C4-2B (cell line): ENCODE data around the gene MAGI2.

Experiments
- H3K27ac ChIP-seq: fragments of 450-650 bp; 2 replicates; pipeline ENCODE4 v1.5.1; 2017
- ZFX ChIP-seq: fragments of 450-650 bp; IDR thresholded peaks from 2 replicates; pipeline ENCODE4 v1.6.1; 2017
- TF ChIP-seq, protein P1 (sequence below): fragments of 450-650 bp; conservative IDR thresholded peaks from 2 replicates; pipeline ENCODE4 v1.5.1; 2017; ENCODE audit warnings: mild to moderate bottlenecking

Gene MAGI2

DNA sequence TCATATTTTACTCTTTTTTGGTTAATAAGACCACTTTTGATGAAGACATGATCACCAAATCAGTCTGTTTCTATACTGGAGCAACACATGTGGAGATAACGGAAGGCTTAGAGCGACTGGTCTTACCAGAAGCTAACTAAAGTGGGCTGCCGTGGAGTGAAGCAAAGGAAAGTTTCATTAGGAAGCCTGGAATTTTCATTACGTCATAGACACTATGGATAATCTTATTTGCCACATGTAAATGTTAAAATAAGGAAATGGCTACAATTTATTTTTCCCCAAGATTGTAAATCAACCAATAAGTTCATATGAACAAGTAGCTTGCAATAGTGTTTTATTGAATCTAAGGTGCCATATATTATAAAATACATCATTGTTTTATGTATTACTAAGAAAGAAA is 1469.5 kb downstream of the MAGI2 start:
- TF ChIP-seq, protein P1, sequence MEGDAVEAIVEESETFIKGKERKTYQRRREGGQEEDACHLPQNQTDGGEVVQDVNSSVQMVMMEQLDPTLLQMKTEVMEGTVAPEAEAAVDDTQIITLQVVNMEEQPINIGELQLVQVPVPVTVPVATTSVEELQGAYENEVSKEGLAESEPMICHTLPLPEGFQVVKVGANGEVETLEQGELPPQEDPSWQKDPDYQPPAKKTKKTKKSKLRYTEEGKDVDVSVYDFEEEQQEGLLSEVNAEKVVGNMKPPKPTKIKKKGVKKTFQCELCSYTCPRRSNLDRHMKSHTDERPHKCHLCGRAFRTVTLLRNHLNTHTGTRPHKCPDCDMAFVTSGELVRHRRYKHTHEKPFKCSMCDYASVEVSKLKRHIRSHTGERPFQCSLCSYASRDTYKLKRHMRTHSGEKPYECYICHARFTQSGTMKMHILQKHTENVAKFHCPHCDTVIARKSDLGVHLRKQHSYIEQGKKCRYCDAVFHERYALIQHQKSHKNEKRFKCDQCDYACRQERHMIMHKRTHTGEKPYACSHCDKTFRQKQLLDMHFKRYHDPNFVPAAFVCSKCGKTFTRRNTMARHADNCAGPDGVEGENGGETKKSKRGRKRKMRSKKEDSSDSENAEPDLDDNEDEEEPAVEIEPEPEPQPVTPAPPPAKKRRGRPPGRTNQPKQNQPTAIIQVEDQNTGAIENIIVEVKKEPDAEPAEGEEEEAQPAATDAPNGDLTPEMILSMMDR: no peak
- TF ChIP-seq ZFX: no peak
- no peak overlapping the region for H3K27ac ChIP-seq

- TF ChIP-seq ZFX: no peak
- TF ChIP-seq, protein P1: no peak
- no peak overlapping the region for H3K27ac ChIP-seq
These were observed 1470.4 kb downstream of the MAGI2 start for GRCh38 chr7:77982926-77983550.

- no peak overlapping the region for H3K27ac ChIP-seq
- TF ChIP-seq, protein P1: no peak
- TF ChIP-seq ZFX: no peak
These were observed 1473.3 kb downstream of the MAGI2 start for GRCh38 chr7:77980087-77980713.

GRCh38 chr7:77979219-77979618 is 1474.2 kb downstream of the MAGI2 start:
- H3K27ac ChIP-seq: no peak overlapping the region
- no peak for TF ChIP-seq ZFX
- TF ChIP-seq, protein P1: no peak

- H3K27ac ChIP-seq: no peak overlapping the region
- no peak for TF ChIP-seq ZFX
- TF ChIP-seq, protein P1: no peak
These were observed 1477.6 kb downstream of the MAGI2 start for GRCh38 chr7:77975672-77976480.

- TF ChIP-seq, protein P1: no peak
- no peak for TF ChIP-seq ZFX
- H3K27ac ChIP-seq: no peak overlapping the region
These were observed 1481.7 kb downstream of the MAGI2 start for GRCh38 chr7:77971726-77972125.

GRCh38 chr7:77967429-77967828 is 1486.0 kb downstream of the MAGI2 start:
- no peak for TF ChIP-seq ZFX
- TF ChIP-seq, protein P1: no peak
- H3K27ac ChIP-seq: no peak overlapping the region
